ENCODE data around the gene EMID1. TPM values are rescaled to one million over a fixed set of nuclear protein-coding genes. Genes with fewer than 3 reads are reported as not detected.
A peak's percentile ranks its signal among the peaks of the same experiment; 100 is the strongest.

EMID1 gene
- total RNA-seq, 1 experiment from 2014 or later, result 5.4 TPM

GRCh38 chr22:29190051-29190450, 15.6 kb upstream of the EMID1 start:
- no peaks in the 10 kb centered on the region for H4K20me1 ChIP-seq (ENCODE audit: control insufficient read depth, insufficient read depth, insufficient read length)
- no peak overlapping the region for H3K14ac ChIP-seq (ENCODE audit: insufficient read depth, low read length)
- H3K27me3 ChIP-seq (ENCODE audit: insufficient read depth, low read length), result no peaks in the 10 kb centered on the region
- Mint-ChIP-seq H3K4me3 (no peak overlapping the region), H3K36me3 (ENCODE audit: insufficient read depth in 1 of 3, low read depth in 3 of 3) (peaks cover 0 to 2% (median 2%) of the 10 kb centered on the region in 3 experiments; a peak in 3 of 7 replicates), H3K27me3 (ENCODE audit: low read depth) (peaks cover 2% of the 10 kb centered on the region), H3K4me1 (peaks cover under 1 to 5% of the 10 kb centered on the region in 2 experiments), H3K9me3 (peaks cover 2% of the 10 kb centered on the region in 2 experiments; a peak in 3 of 5 replicates), H3K27ac (peak overlapping the region in 1 of 3 experiments; percentile 83; a peak in 2 of 7 replicates)
- no peak overlapping the region for H3K4ac ChIP-seq (ENCODE audit: low read depth, low read length)
- no peak overlapping the region for H2AK5ac ChIP-seq (ENCODE audit: insufficient read length, low read length)
- no peak overlapping the region for H3K4me2 ChIP-seq (ENCODE audit: insufficient read depth, insufficient read length, low read length)
- no peak overlapping the region for H2BK120ac ChIP-seq (ENCODE audit: low read depth, low read length, poor library complexity, severe bottlenecking)
- H2BK5ac ChIP-seq (ENCODE audit: insufficient read length, low read length), result no peak overlapping the region
- no peak overlapping the region for H3K23ac ChIP-seq (ENCODE audit: insufficient read length, low read depth, low read length)
- no peaks in the 10 kb centered on the region for H3K23me2 ChIP-seq (ENCODE audit: insufficient read length, low read depth, low read length, poor library complexity, severe bottlenecking)
- TF ChIP-seq CTCF (conservative IDR thresholded peaks at IDR 0.05), result no peak
- no peak overlapping the region for H2BK15ac ChIP-seq (ENCODE audit: low read depth, low read length)
- H2BK20ac ChIP-seq (ENCODE audit: low read depth, low read length, poor library complexity, severe bottlenecking), result no peak overlapping the region
- no peaks in the 10 kb centered on the region for H3K79me1 ChIP-seq (ENCODE audit: insufficient read depth, low read depth, low read length, poor library complexity, severe bottlenecking)
- WGBS (ENCODE audit: extremely low coverage, insufficient read length, low lambda C conversion rate), result no CpG with 5 or more reads among the region's 8 CpGs
- no peak overlapping the region for H3T11ph ChIP-seq (ENCODE audit: low read length)
- DNase-seq, result no peak
- no peak overlapping the region for H3K56ac ChIP-seq (ENCODE audit: insufficient read length, low read depth, low read length)
- H4K91ac ChIP-seq (ENCODE audit: insufficient read length, low read depth, low read length), result no peak overlapping the region
- no peak overlapping the region for H4K8ac ChIP-seq (replicated peaks; ENCODE audit: insufficient read length, low read depth, low read length)
- H3K18ac ChIP-seq (ENCODE audit: insufficient read length, low read depth, low read length), result no peak overlapping the region
- no peaks in the 10 kb centered on the region for H3K9me3 ChIP-seq (ENCODE audit: control insufficient read depth, low read depth, low read length)
- no peak overlapping the region for H3K9ac ChIP-seq (ENCODE audit: extremely low read depth, insufficient read length, low read length)
- no peak overlapping the region for H4K5ac ChIP-seq (ENCODE audit: insufficient read length, low read depth, low read length)
- no peaks in the 10 kb centered on the region for H3K79me2 ChIP-seq (ENCODE audit: insufficient read depth, low read length)
- H3K27ac ChIP-seq (ENCODE audit: insufficient read length, low read depth, low read length), result no peak overlapping the region
- H2BK12ac ChIP-seq (ENCODE audit: insufficient read length, low read depth, low read length), result no peak overlapping the region
- no peak overlapping the region for H2AFZ ChIP-seq (ENCODE audit: low read length)
- H3K4me1 ChIP-seq (ENCODE audit: insufficient read depth, low read length), result no peaks in the 10 kb centered on the region

Measured in H9 (cell line).